Neuron (in vitro differentiated cells): ENCODE data around the gene CATSPERD.

Source experiments
- H2AFZ ChIP-seq: one replicate; pipeline ENCODE4 v1.6.1; 2013; ENCODE audit warnings: low read depth, mild to moderate bottlenecking, inconsistent platforms, low read length, moderate library complexity
- H3K27me3 ChIP-seq: one replicate; pipeline ENCODE4 v1.6.1; 2013; ENCODE audit warnings: low read length; ENCODE audit not compliant: insufficient read depth
- H3K36me3 ChIP-seq: one replicate; pipeline ENCODE4 v1.6.1; 2013; ENCODE audit warnings: low read length; ENCODE audit not compliant: insufficient read depth
- H3K4me1 ChIP-seq: one replicate; pipeline ENCODE4 v1.6.1; 2013; ENCODE audit warnings: low read length; ENCODE audit not compliant: insufficient read depth
- H3K4me3 ChIP-seq: 2 replicates; pipeline ENCODE4 v1.5.1; 2013; ENCODE audit warnings: mild to moderate bottlenecking, low read length, moderate library complexity
- H3K9me3 ChIP-seq: one replicate; pipeline ENCODE4 v1.6.1; 2013; ENCODE audit warnings: low read length

CATSPERD gene

DNA sequence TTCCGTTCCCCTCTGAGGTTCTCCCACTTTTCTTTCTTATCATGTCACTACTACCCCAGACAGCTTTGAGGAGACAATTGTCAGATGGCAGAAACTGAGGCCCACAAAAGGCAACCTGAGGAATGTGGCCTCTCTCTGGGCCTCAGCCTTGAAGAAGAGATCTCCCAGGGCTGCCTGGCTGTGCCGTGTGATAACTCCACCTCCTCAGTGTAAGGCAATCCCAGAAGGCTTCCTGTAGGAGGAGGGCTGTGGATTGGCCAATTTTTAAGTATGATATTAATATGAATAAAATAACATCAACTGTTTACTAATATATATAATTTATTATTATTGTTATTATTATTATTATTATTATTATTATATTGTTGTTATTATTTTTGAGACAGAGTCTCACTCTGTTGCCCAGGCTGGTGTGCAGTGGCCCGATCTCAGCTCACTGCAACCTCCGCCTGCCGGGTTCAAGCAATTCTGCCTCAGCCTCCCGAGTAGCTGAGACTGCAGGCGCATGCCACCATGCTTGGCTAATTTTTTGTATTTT is 75.0 kb downstream of the CATSPERD start:
- H3K27me3 ChIP-seq, result no peaks in the 10 kb centered on the region
- H2AFZ ChIP-seq, result no peak overlapping the region
- no peak overlapping the region for H3K4me3 ChIP-seq
- H3K4me1 ChIP-seq, result no peaks in the 10 kb centered on the region
- H3K9me3 ChIP-seq, result no peaks in the 10 kb centered on the region
- no peaks in the 10 kb centered on the region for H3K36me3 ChIP-seq

DNA sequence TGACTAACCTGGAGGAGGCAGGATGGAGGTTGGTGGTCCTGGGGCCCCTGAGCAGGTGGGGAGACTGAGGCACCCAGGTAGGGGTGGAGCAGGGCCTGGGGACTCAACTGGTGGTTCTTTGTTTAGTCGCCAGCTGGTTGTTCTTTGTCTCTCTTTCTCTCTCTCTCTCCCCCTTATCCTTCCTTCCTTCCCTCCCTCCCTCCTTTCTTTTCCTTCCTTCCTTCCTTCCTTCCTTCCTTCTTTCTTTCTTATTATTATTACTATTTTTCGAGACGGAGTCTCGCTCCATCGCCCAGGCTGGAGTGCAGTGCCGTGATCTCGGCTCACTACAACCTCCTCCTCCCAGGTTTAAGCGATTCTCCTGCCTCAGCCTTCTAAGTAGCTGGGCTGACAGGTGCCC is 77.8 kb downstream of the CATSPERD start:
- H3K27me3 ChIP-seq, result no peaks in the 10 kb centered on the region
- H2AFZ ChIP-seq, result no peak overlapping the region
- peaks cover 11% of the 10 kb centered on the region for H3K4me1 ChIP-seq
- no peaks in the 10 kb centered on the region for H3K36me3 ChIP-seq
- no peaks in the 10 kb centered on the region for H3K9me3 ChIP-seq
- no peak overlapping the region for H3K4me3 ChIP-seq

DNA sequence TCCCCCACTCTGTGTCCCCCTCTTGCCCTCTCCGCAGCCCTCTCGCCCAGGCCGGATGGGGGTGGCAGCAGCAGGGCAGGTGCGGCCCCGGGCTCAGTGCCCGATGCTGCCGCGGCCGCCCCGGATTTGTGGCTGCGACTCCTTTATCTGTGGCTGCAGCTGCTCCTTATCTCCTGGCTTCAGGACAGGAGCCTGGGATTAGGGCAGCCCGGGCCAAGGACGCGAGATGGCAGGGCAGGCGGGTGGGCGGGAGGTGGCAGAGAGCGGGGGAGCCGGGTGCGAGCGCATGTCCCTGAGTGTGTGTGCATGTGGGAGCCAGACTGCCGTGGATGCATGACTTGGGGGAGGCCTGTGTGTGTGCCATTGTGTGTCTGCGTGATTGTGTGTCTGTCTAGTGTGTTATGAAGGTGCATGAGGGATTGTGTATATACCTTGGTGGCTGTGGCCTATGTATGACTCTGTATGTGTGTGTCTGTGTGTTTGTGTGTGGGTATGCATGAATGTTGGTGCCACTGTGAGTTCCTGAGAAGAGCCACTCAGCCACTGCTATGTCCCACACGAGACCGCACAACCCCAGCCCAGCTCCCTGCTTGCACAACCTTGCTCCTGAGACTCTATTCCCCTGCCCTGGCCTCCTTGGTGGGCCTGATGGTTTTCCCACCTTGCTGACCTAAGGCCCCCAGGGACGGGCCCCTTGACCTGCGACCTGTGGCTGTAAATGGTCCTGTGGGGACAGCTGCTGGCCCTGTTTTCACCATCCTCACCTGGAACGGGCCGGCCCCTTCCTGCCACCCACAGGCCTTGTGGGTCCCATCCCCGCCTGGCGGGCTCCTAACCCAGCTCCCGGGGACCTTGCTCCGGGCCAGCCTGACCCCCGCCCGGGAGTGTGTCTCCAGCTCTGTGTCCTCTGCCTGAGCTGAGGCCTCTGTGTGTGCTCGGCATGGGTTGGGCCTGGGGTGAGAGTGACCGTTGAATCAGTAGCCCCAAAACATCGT is 79.1 kb downstream of the CATSPERD start:
- H3K4me1 ChIP-seq, result peaks cover 11% of the 10 kb centered on the region
- no peak overlapping the region for H3K4me3 ChIP-seq
- no peak overlapping the region for H2AFZ ChIP-seq
- H3K27me3 ChIP-seq, result no peaks in the 10 kb centered on the region
- no peaks in the 10 kb centered on the region for H3K36me3 ChIP-seq
- H3K9me3 ChIP-seq, result no peaks in the 10 kb centered on the region

- Histone ChIP-seq H3K4me3 (no peak overlapping the region), H3K36me3 (no peaks in the 10 kb centered on the region), H3K27me3 (peaks cover 4% of the 10 kb centered on the region), H3K4me1 (peaks cover 11% of the 10 kb centered on the region), H2AFZ (no peak overlapping the region), H3K9me3 (no peaks in the 10 kb centered on the region)
Observed at GRCh38 chr19:5800361-5801270, 80.2 kb downstream of the CATSPERD start.

DNA sequence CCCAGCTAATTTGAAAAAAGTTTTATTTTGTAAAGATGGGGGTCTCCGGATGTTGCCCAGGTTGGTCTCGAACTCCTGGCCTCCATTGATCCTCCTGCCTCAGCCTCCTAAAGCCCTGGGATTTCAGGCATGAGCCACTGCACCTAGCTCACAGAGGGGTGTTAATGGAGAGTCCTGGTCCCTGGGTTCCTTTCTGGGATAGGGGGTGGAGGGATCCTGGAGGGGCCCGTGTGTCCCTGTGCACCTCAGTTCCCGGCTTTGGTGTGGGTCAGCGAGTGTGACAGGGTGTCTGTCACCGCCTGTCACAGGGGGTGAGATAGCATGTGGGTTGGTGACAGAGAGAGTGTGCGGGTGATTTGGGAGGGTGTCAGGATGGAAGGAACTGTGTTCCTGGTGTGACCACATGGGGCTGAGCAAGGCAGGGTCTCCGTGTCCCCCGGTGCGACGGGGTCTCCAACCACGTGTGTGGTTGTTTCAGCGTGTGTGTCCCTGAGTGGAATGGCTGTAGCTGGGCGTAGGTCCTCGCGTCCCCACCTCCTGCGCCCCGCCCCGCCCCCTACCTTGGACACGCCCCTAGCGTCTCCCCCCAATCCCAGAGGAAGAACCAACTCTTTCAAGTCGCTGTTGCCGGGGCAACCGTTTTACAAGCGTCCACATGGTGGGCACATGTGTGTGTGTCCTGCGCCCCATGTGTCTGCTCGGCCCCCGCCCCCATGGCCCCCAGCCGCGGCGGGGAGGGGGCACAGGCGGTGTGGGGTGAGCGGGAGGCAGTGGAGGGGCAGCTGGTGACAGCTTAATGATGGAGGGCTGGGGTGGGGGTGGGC is 81.6 kb downstream of the CATSPERD start:
- Histone ChIP-seq H3K4me1 (peaks cover 11% of the 10 kb centered on the region), H3K36me3 (no peaks in the 10 kb centered on the region), H3K27me3 (peaks cover 5% of the 10 kb centered on the region), H2AFZ (no peak overlapping the region), H3K9me3 (no peaks in the 10 kb centered on the region), H3K4me3 (no peak overlapping the region)

DNA sequence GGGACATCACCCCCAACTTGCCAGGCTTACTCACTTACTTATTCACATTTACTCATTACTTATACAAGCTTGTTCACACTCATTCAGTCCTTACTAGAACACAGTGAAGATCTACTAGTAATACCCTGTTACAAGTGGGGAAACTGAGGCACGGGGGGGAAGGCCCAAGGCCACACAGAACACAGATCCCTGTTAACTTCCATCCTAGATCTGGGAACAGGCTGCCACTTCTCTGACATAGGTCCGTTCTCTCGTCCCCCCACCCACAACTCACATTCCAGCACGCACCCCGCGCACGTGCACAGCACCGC is 83.0 kb downstream of the CATSPERD start:
- Histone ChIP-seq H3K27me3 (peaks cover 5% of the 10 kb centered on the region), H2AFZ (no peak overlapping the region), H3K36me3 (no peaks in the 10 kb centered on the region), H3K9me3 (no peaks in the 10 kb centered on the region), H3K4me3 (no peak overlapping the region), H3K4me1 (peaks cover 11% of the 10 kb centered on the region)

- Histone ChIP-seq H3K36me3 (no peaks in the 10 kb centered on the region), H3K27me3 (peaks cover 5% of the 10 kb centered on the region), H3K4me1 (peaks cover 11% of the 10 kb centered on the region), H2AFZ (no peak overlapping the region), H3K4me3 (no peak overlapping the region), H3K9me3 (no peaks in the 10 kb centered on the region)
Observed at GRCh38 chr19:5803752-5804515, 83.5 kb downstream of the CATSPERD start.

DNA sequence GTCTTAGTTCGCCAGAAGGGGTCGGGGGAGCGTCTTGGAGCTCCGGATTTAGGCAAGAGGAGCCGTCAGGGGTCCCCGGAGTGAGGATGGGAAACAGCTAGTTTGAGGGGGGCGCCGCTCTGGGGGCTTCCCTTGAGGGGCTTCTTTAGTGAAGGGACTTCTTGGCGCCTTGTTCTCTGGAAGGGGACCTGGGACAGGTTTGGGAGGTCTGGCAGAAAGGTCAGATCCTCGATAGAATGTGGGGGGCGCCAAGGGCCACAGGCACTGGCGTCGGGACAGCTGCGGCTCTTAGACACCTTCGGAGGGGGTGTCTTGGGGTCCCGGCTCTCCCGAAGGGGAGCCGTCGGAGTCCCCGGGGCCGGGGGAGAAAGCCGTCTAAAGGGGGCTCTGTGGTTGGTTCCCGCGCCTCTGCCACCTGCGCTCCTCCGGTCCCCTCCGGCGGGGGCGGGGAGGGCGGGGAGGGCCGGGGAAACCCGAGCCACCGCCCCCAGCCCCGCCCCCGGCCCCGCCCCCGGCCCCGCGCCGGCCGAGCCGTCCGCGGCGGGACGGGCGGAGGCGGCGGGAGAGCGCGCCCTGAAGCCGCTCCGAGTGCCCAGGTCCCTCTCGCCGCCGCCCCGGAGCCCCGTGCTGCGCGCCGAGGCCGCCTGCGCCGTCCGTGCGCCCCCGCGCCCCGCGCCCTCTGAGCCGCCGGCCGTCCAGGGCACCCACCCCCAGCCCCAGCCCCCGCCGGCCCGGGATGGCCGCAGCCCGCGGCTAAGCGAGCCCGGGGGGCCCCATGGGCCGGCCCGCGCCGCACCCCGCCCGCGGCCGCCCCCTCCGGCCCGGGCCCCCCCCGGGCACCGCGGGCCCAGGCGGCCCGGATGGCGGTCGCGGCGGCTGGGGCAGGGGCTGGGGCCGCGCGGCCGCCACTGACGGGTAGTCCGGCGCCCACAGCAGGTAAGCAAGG is 84.4 kb downstream of the CATSPERD start, which contains the start of gene NRTN:
Gene NRTN, plus strand, starts transcription at position 552 of the 946 bp plus-strand sequence. CDS start 19,099 bp downstream, outside the sequence.
- Histone ChIP-seq H3K4me3 (no peak within 1 kb of the TSS), H3K36me3 (no peaks in the 10 kb centered on the region), H2AFZ (no peak within 1 kb of the TSS), H3K27me3 (peaks cover 5% of the 10 kb centered on the region), H3K9me3 (no peaks in the 10 kb centered on the region), H3K4me1 (peaks cover 11% of the 10 kb centered on the region)

DNA sequence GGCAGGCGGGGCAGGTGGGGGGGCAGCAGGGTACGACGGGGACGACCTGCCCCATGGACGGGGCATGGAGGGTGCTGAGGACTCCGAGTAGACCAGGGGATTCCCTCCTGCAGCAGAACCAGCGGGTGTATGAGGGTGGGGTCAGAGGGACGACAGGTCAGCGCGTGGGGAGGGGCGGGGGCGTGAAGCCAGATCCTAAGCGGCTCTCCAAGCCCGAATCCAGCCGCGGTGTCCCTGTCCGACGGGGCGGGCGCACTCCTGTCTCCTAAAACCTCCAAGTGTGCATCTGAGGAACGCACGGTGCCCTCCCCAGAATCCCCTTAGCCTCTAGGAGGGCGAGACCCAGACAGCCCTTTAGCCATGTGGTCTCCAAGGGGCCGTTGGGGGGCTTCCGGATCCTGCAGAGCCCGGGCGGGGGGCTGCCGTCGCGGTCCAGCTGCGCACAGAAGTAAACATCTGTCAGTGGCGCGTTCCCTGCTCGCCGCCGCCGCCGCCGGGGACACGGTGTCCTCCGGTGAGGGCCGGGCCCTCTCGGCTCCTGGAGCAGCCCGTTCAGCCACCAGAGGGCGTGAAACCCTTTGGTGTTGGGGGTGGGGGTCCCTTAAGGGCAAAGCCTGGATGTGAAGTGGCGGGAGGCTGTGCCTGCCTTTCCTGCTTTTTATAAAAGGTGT is 85.2 kb downstream of the CATSPERD start:
- H3K4me1 ChIP-seq, result peaks cover 11% of the 10 kb centered on the region
- no peaks in the 10 kb centered on the region for H3K36me3 ChIP-seq
- no peak overlapping the region for H3K4me3 ChIP-seq
- peaks cover 5% of the 10 kb centered on the region for H3K27me3 ChIP-seq
- H3K9me3 ChIP-seq, result no peaks in the 10 kb centered on the region
- H2AFZ ChIP-seq, result no peak overlapping the region

DNA sequence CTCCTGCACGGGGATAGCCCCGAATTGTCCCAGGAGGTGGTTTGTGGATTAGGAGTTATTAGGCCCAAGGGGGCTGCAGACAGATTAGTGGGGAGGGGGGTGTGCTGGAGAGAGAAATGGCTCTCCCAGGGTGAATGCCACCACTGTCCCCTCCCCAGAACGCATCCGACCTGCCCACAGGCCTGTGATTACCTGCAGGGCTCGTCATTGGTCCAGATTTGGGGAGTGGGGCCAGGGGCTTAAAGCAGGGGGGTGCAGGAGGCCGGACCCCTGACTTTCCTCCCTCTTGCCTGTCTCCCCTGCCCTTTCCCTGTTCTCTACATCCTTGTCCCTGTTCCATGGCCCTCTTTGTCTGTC is 85.7 kb downstream of the CATSPERD start:
- no peak overlapping the region for H3K4me3 ChIP-seq
- H3K27me3 ChIP-seq, result peaks cover 5% of the 10 kb centered on the region
- no peaks in the 10 kb centered on the region for H3K36me3 ChIP-seq
- H3K4me1 ChIP-seq, result peaks cover 11% of the 10 kb centered on the region
- no peaks in the 10 kb centered on the region for H3K9me3 ChIP-seq
- H2AFZ ChIP-seq, result no peak overlapping the region

DNA sequence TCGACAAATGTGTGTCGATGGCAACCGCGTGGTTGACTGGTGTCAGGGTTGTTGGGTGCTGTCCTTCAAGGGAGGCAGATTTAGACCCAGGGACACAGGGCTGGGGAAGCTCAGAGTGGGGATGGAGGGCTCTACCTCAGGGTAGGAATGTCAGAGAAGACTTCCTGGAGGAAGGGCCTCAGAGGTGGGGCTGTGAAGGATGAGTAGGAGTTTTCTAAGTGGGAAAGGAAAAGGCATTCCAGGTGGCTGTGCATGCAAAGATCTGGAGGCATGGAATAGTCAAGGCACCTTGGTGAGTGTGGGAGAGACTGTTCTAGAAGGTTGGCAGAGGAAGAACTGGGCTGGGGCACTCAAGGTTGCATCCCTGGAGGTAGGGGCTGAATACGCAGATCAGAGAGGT is 86.5 kb downstream of the CATSPERD start:
- Histone ChIP-seq H2AFZ (no peak overlapping the region), H3K9me3 (no peaks in the 10 kb centered on the region), H3K27me3 (peaks cover 5% of the 10 kb centered on the region), H3K4me1 (peaks cover 8% of the 10 kb centered on the region), H3K4me3 (no peak overlapping the region), H3K36me3 (no peaks in the 10 kb centered on the region)
